ENCODE results near the gene SORT1.

SORT1 gene

DNA sequence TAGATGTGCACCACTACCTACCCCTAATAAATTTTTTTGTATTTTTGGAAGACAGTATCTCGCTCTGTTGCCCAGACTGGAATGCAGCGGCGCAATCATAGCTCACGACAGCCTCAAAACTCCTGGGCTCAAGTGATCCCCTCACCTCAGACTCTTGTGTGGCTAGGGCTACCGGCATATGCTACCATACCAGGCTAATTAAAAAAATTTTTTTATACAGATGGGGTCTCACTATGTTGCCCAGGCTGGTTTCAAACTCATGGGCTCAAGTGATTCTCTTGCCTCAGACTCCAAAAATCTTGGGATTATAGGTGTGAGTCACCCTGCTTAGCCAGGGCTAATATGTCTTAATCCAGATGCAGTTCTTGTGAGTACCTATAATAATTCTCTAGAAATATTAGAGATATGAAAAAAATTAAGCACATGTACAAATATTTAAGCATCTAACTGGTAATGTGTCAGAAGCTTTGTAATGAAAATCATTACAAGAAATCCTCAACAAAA is 9.5 kb downstream of the SORT1 start:
- DNase-seq (ENCODE audit: low read depth): no peak
- H3K4me3 ChIP-seq (ENCODE audit: low read depth, low read length): no peak overlapping the region
- TF ChIP-seq CTCF (IDR thresholded peaks at IDR 0.05; ENCODE audit: low read depth, low read length, missing control alignments): no peak

DNA sequence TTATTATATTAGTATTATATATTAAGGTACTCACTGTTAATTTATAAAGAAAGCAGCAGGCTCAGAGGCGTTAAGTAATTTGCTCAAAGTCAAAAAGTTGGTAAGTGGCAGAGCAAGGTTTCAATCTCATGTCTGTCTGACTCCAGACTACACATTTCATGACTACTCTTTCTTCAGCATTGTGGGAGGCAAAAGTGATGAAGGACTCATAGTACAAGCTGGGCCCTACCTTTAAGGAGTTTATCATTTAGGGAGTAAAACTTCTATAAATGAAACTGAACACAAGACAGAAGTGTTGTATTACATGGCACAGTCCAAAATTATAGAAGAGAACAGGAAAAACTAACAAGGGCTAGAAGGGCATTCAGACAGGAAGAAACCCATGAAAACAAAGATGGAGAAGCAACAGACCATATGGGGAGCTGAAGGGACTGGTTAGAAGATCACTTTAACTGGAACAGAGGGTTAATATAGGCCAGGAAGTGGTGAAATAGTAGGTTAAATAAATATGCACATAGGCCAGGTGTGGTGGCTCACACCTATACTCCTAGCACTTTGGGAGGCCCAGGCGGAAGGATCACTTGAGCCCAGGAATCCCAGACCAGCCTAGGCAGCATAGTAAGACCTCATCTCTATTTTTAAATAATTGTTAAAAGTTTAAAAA is 11.5 kb downstream of the SORT1 start:
- DNase-seq (ENCODE audit: low read depth): no peak
- H3K4me3 ChIP-seq (ENCODE audit: low read depth, low read length): no peak overlapping the region
- no peak for TF ChIP-seq CTCF (IDR thresholded peaks at IDR 0.05; ENCODE audit: low read depth, low read length, missing control alignments)

GRCh38 chr1:109385417-109385816 is 12.3 kb downstream of the SORT1 start:
- no peak overlapping the region for H3K4me3 ChIP-seq (ENCODE audit: low read depth, low read length)
- TF ChIP-seq CTCF (IDR thresholded peaks at IDR 0.05; ENCODE audit: low read depth, low read length, missing control alignments): no peak
- DNase-seq (ENCODE audit: low read depth): no peak

DNA sequence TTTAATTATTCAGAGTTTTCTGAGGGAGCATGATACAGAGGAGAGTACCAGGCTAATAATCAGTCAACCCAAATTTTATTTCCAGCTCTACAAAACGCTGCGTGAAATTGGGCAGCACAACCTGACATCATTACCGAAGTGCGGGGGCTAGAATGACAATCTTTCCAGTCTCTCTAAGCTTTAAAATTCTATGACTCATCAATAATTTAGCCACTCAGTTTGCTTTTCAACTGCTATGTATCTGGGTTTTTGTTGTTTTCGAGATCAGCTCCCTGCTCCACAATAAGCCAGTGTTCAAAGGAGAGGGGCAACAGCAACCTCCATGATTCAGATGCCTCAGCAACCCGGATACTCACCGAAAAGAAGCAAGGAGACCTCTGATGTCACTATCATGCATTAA is 13.9 kb downstream of the SORT1 start:
- DNase-seq (ENCODE audit: low read depth): no peak
- no peak for TF ChIP-seq CTCF (IDR thresholded peaks at IDR 0.05; ENCODE audit: low read depth, low read length, missing control alignments)
- H3K4me3 ChIP-seq (ENCODE audit: low read depth, low read length): no peak overlapping the region

DNA sequence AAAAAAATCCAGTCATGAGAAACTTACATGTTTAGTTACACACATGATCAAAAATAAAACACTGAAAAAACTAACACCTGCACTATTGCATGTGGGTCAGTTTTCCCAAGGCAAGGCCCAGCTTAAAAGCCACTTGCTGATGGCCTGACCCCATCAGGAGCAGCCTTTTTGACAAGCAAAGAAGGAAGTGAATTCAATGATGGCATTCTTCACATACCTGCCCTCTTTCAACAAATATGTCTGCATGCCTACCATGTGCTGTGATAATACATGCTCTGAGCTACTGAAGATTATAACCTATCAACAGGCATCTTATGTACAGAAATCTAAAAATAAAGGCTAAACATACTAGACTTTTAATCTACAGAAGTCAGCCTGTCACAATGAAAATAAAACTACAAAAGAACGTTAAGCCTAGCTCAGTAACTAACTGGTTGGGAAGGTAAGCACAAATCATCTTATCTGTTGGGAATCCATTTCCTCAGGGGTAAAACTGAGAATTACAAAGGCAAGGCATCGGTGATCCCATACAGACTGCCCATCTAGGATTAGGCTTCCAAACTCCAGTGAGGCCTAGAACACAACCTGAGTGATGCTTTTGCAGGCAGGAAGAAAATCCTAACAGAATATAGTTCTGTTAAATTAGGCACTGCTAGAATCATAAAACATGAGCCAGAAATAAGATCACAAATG is 14.5 kb downstream of the SORT1 start:
- H3K4me3 ChIP-seq (ENCODE audit: low read depth, low read length): no peak overlapping the region
- no peak for DNase-seq (ENCODE audit: low read depth)
- TF ChIP-seq CTCF (IDR thresholded peaks at IDR 0.05; ENCODE audit: low read depth, low read length, missing control alignments): no peak

GRCh38 chr1:109381573-109381972 is 16.1 kb downstream of the SORT1 start:
- H3K4me3 ChIP-seq (ENCODE audit: low read depth, low read length): no peak overlapping the region
- no peak for TF ChIP-seq CTCF (IDR thresholded peaks at IDR 0.05; ENCODE audit: low read depth, low read length, missing control alignments)
- DNase-seq (ENCODE audit: low read depth): no peak

Measured in GM12864 (cell line).